Smooth muscle cell (in vitro differentiated cells): Measurements from ENCODE around the gene SAMD14. TPM values are rescaled to one million over a fixed set of nuclear protein-coding genes. Genes with fewer than 3 reads are reported as not detected.

Experiments used
- DNase-seq: peaks from one replicate; lab custom pipeline; 2025; ENCODE audit not compliant: unreplicated experiment; lab: John Stamatoyannopoulos, UW
- H2AFZ ChIP-seq: fragments of 200-600 bp; sonication (generic); 2 replicates; pipeline ENCODE4 v1.6.0; 2016; ENCODE audit warnings: antibody characterized with exemption, low read depth, mild to moderate bottlenecking
- H3F3A ChIP-seq: fragments of 200-600 bp; sonication (generic); 2 replicates; pipeline ENCODE4 v1.6.0; 2017; ENCODE audit warnings: antibody characterized with exemption, low read depth
- H3K27ac ChIP-seq: fragments of 200-600 bp; sonication (generic); 2 replicates; pipeline ENCODE4 v1.5.1; 2016; ENCODE audit warnings: low read depth, mild to moderate bottlenecking
- H3K27me3 ChIP-seq: fragments of 200-600 bp; sonication (generic); 2 replicates; pipeline ENCODE4 v1.6.1; 2016; ENCODE audit warnings: low read depth, mild to moderate bottlenecking
- H3K36me3 ChIP-seq: fragments of 200-600 bp; sonication (generic); 2 replicates; pipeline ENCODE4 v1.5.1; 2016; ENCODE audit warnings: low read depth
- H3K4me1 ChIP-seq: fragments of 200-600 bp; sonication (generic); 2 replicates; pipeline ENCODE4 v1.5.1; 2016; ENCODE audit warnings: low read depth
- H3K4me2 ChIP-seq: fragments of 200-600 bp; sonication (generic); 2 replicates; pipeline ENCODE4 v1.6.0; 2016; ENCODE audit warnings: mild to moderate bottlenecking
- H3K4me3 ChIP-seq: fragments of 200-600 bp; sonication (generic); 2 replicates; pipeline ENCODE4 v1.5.1; 2016; ENCODE audit warnings: mild to moderate bottlenecking
- H3K79me2 ChIP-seq: fragments of 200-600 bp; sonication (generic); 2 replicates; pipeline ENCODE4 v1.6.0; 2016; ENCODE audit warnings: low read depth, mild to moderate bottlenecking
- H3K9ac ChIP-seq: fragments of 200-600 bp; sonication (generic); 2 replicates; pipeline ENCODE4 v1.6.0; 2016; ENCODE audit warnings: low read depth
- H3K9me3 ChIP-seq: fragments of 200-600 bp; sonication (generic); replicated peaks from 2 replicates; pipeline ENCODE4 v1.5.1; 2016; ENCODE audit warnings: low read depth
- H4K20me1 ChIP-seq: fragments of 200-600 bp; sonication (generic); 2 replicates; pipeline ENCODE4 v1.6.0; 2016; ENCODE audit warnings: low read depth
- CTCF ChIP-seq: fragments of 200-600 bp; sonication (generic); IDR thresholded peaks from 2 replicates; pipeline ENCODE4 v1.5.1; 2017; ENCODE audit warnings: borderline replicate concordance, mild to moderate bottlenecking, antibody characterized with exemption; ENCODE audit not compliant: insufficient read depth, poor library complexity, severe bottlenecking
- WGBS: methylation state at CpG from one replicate; pipeline ENCODE4 v1.1.7; 2016; ENCODE audit warnings: low lambda C conversion rate; 5-methylcytosine and 5-hydroxymethylcytosine counted together
- polyA plus RNA-seq: library from polyadenylated mRNA; unstranded; fragments of >200 nt; fragmentation: Nextera tagmentation; extraction: Ambion mirVana; gene quantifications from 2 replicates; pipeline ENCODE4 v1.2.1, GENCODE V29; 2016
- total RNA-seq: library from RNA; depleted of rRNA; stranded (reverse); fragments of >200 nt; gene quantifications from 2 replicates; pipeline ENCODE4 v1.2.3, GENCODE V29; 2014

Gene SAMD14
- total and polyA plus RNA-seq, 2 experiments from 2014 or later, result 13.7 to 39.1 TPM

- peaks cover 10% of the 10 kb centered on the region for H3K4me1 ChIP-seq
- H3K27me3 ChIP-seq, result no peaks in the 10 kb centered on the region
- WGBS, result 92% methylated on average over 3 of the region's 3 CpGs
- no peaks in the 10 kb centered on the region for H4K20me1 ChIP-seq
- H3K4me3 ChIP-seq, result no peak overlapping the region
- H3K9ac ChIP-seq, result no peak overlapping the region
- TF ChIP-seq CTCF, result no peak
- no peak for DNase-seq
- H3K79me2 ChIP-seq, result peaks cover 8% of the 10 kb centered on the region
- no peak overlapping the region for H2AFZ ChIP-seq
- peaks cover 3% of the 10 kb centered on the region for H3F3A ChIP-seq
- no peaks in the 10 kb centered on the region for H3K36me3 ChIP-seq
- no peak overlapping the region for H3K27ac ChIP-seq
- no peaks in the 10 kb centered on the region for H3K9me3 ChIP-seq
- H3K4me2 ChIP-seq, result no peak overlapping the region
These were observed 36.7 kb downstream of the SAMD14 start for GRCh38 chr17:50093246-50093645.

- Histone ChIP-seq H3K36me3 (no peaks in the 10 kb centered on the region), H4K20me1 (no peaks in the 10 kb centered on the region), H2AFZ (no peak overlapping the region), H3K9ac (no peak overlapping the region), H3F3A (peaks cover 3% of the 10 kb centered on the region), H3K9me3 (no peaks in the 10 kb centered on the region), H3K4me3 (no peak overlapping the region), H3K79me2 (peaks cover 8% of the 10 kb centered on the region), H3K27ac (no peak overlapping the region), H3K4me2 (no peak overlapping the region), H3K27me3 (no peaks in the 10 kb centered on the region), H3K4me1 (peaks cover 10% of the 10 kb centered on the region)
- 80% methylated on average over 2 of the region's 2 CpGs for WGBS
- TF ChIP-seq CTCF, result no peak
- no peak for DNase-seq
These were observed 38.1 kb downstream of the SAMD14 start for GRCh38 chr17:50091918-50092285.

- Histone ChIP-seq H3K9ac (no peak overlapping the region), H3K9me3 (no peaks in the 10 kb centered on the region), H3K36me3 (no peaks in the 10 kb centered on the region), H3F3A (peaks cover 3% of the 10 kb centered on the region), H3K79me2 (peaks cover 8% of the 10 kb centered on the region), H3K27me3 (no peaks in the 10 kb centered on the region), H3K4me2 (no peak overlapping the region), H3K4me3 (no peak overlapping the region), H3K4me1 (peaks cover 10% of the 10 kb centered on the region), H2AFZ (no peak overlapping the region), H3K27ac (no peak overlapping the region), H4K20me1 (no peaks in the 10 kb centered on the region)
- DNase-seq, result no peak
- 86% methylated on average over 15 of the region's 15 CpGs for WGBS
- no peak for TF ChIP-seq CTCF
These were observed 38.7 kb downstream of the SAMD14 start for GRCh38 chr17:50090971-50091917.

- Histone ChIP-seq H3K79me2 (no peaks in the 10 kb centered on the region), H3K36me3 (no peaks in the 10 kb centered on the region), H3K4me3 (no peak overlapping the region), H3F3A (peaks cover 3% of the 10 kb centered on the region), H3K9me3 (no peaks in the 10 kb centered on the region), H3K27ac (no peak overlapping the region), H3K4me2 (no peak overlapping the region), H2AFZ (no peak overlapping the region), H4K20me1 (no peaks in the 10 kb centered on the region), H3K27me3 (no peaks in the 10 kb centered on the region), H3K4me1 (peaks cover 5% of the 10 kb centered on the region), H3K9ac (no peak overlapping the region)
- DNase-seq, result no peak
- 95% methylated on average over 6 of the region's 6 CpGs for whole genome bisulfite sequencing
- TF ChIP-seq CTCF, result no peak
These were observed 39.9 kb downstream of the SAMD14 start for GRCh38 chr17:50090071-50090470.
